Neural progenitor cell (in vitro differentiated cells): Measurements from ENCODE around the gene SPON1. TPM values are rescaled to one million over a fixed set of nuclear protein-coding genes. Genes with fewer than 3 reads are reported as not detected.

Experiments used
- DNase-seq: peaks from one replicate; pipeline ENCODE4 v3.0.0-alpha.2; 2016; ENCODE audit warnings: low spot score
- H2AFZ ChIP-seq: fragments of 200-600 bp; sonication (generic); replicated peaks from 2 replicates; pipeline ENCODE4 v1.6.1; 2016; ENCODE audit warnings: antibody characterized with exemption
- H3F3A ChIP-seq: fragments of 200-600 bp; sonication (generic); 2 replicates; pipeline ENCODE4 v1.6.1; 2016; ENCODE audit warnings: antibody characterized with exemption, low read depth
- H3K27ac ChIP-seq: fragments of 200-600 bp; sonication (generic); 2 replicates; pipeline ENCODE4 v1.5.1; 2016; ENCODE audit warnings: mild to moderate bottlenecking
- H3K27me3 ChIP-seq: fragments of 200-600 bp; sonication (generic); 2 replicates; pipeline ENCODE4 v1.6.1; 2016; ENCODE audit warnings: mild to moderate bottlenecking, moderate library complexity
- H3K36me3 ChIP-seq: fragments of 200-600 bp; sonication (generic); 2 replicates; pipeline ENCODE4 v1.5.1; 2016
- H3K4me1 ChIP-seq: fragments of 200-600 bp; sonication (generic); 2 replicates; pipeline ENCODE4 v1.6.1; 2016; ENCODE audit warnings: mixed run types
- H3K4me2 ChIP-seq: fragments of 200-600 bp; sonication (generic); 2 replicates; pipeline ENCODE4 v1.6.1; 2016
- H3K4me3 ChIP-seq: fragments of 200-600 bp; sonication (generic); 2 replicates; pipeline ENCODE4 v1.5.1; 2016
- H3K79me2 ChIP-seq: fragments of 200-600 bp; sonication (generic); 2 replicates; pipeline ENCODE4 v1.6.1; 2016; ENCODE audit warnings: low read depth
- H3K9ac ChIP-seq: fragments of 200-600 bp; sonication (generic); 2 replicates; pipeline ENCODE4 v1.6.1; 2016
- H3K9me3 ChIP-seq: fragments of 200-600 bp; sonication (generic); 2 replicates; pipeline ENCODE4 v1.5.1; 2016; ENCODE audit warnings: low read depth
- H4K20me1 ChIP-seq: fragments of 200-600 bp; sonication (generic); 2 replicates; pipeline ENCODE4 v1.6.1; 2016; ENCODE audit warnings: low read depth
- H3K27ac Mint-ChIP-seq: 3 replicates; pipeline ENCODE4 v1.8.0; 2021; ENCODE audit warnings: mixed read lengths
- H3K27me3 Mint-ChIP-seq: 2 replicates; pipeline ENCODE4 v1.8.0; 2022; ENCODE audit warnings: low read depth, mild to moderate bottlenecking, inconsistent platforms, moderate library complexity, mixed read lengths; ENCODE audit not compliant: insufficient read depth
- H3K36me3 Mint-ChIP-seq: 3 replicates; pipeline ENCODE4 v1.8.0; 2021; ENCODE audit warnings: mixed read lengths
- H3K4me1 Mint-ChIP-seq: 3 replicates; pipeline ENCODE4 v1.8.0; 2021; ENCODE audit warnings: mixed read lengths
- H3K4me3 Mint-ChIP-seq: 3 replicates; pipeline ENCODE4 v1.8.0; 2021; ENCODE audit warnings: mild to moderate bottlenecking, moderate library complexity, mixed read lengths
- H3K9me3 Mint-ChIP-seq: 3 replicates; pipeline ENCODE4 v1.8.0; 2020; ENCODE audit warnings: mixed read lengths
- CTCF ChIP-seq: fragments of 200-600 bp; sonication (generic); IDR thresholded peaks from 2 replicates; pipeline ENCODE4 v1.5.1; 2017; ENCODE audit warnings: antibody characterized with exemption, mild to moderate bottlenecking
- EZH2 ChIP-seq: fragments of 200-600 bp; sonication (generic); IDR thresholded peaks from 2 replicates; pipeline ENCODE4 v1.6.1; 2017; ENCODE audit warnings: antibody characterized with exemption, mild to moderate bottlenecking, moderate library complexity
- EZH2phosphoT487 ChIP-seq: fragments of 200-600 bp; sonication (generic); IDR thresholded peaks from 2 replicates; pipeline ENCODE4 v1.6.1; 2017; ENCODE audit warnings: antibody characterized with exemption
- total RNA-seq: library from RNA; depleted of rRNA; stranded (reverse); fragments of >200 nt; gene quantifications from 2 replicates; pipeline ENCODE4 v1.2.3, GENCODE V29; 2015; ENCODE audit warnings: low replicate concordance

The SPON1 gene
- total RNA-seq, 1 donor from 2014 or later, result 35.4 TPM

DNA sequence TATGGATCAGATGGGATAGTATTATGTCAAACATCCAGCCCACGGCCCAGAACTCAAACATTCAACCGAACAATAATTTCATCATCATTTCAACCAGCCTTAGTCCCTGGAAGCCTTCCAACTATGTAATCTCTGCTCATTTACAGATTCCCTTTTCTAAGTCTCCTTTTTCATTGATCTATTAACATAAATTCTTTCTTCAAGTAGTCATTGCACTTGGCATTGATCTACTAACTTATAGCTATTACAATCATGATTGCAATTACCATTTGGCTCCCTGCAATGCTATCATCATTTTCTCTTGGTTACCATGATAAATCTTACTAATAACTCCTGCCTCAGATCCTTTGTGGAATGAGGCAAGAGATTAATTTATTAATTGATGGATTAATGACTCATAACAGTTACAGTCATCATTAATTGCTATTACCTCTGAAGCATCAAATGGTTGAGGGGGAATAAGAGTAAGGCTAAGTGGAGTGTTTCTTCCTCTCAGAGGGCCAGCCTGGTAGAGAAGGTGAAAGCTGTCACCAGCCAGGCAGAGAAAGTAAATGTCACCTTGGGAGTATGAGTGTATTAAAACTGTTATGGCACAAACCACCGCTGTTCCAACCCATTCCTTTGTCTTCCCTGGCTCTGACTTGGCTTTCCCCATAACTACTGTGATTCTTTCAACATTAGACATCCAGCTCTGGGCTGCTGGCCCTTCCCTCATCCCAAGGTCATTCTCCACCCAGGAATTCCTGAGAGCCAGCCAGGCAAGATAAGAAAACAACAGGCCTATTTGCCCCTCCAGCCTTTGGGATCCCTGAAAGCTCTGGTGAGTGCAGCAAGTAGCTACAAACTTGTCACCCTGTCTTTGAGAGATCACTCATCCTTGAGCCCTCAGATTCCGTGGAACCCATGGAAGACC lies 221.8 kb downstream of the SPON1 start:
- Histone ChIP-seq H3K27me3 (no peaks in the 10 kb centered on the region), H3K27ac (no peak overlapping the region), H3F3A (no peaks in the 10 kb centered on the region), H3K4me3 (no peak overlapping the region), H4K20me1 (no peaks in the 10 kb centered on the region), H3K9me3 (no peaks in the 10 kb centered on the region), H2AFZ (no peak overlapping the region), H3K9ac (no peak overlapping the region), H3K4me1 (no peaks in the 10 kb centered on the region), H3K4me2 (no peak overlapping the region), H3K79me2 (no peaks in the 10 kb centered on the region), H3K36me3 (no peaks in the 10 kb centered on the region)
- DNase-seq, result no peak
- TF ChIP-seq EZH2 (no peak), EZH2phosphoT487 (no peak), CTCF (no peak)
- H3K27ac Mint-ChIP-seq, result no peak overlapping the region
- no peak overlapping the region for H3K4me3 Mint-ChIP-seq
- H3K4me1 Mint-ChIP-seq, result peaks cover 7% of the 10 kb centered on the region
- no peaks in the 10 kb centered on the region for H3K9me3 Mint-ChIP-seq
- no peaks in the 10 kb centered on the region for H3K36me3 Mint-ChIP-seq
- H3K27me3 Mint-ChIP-seq, result peaks cover 1% of the 10 kb centered on the region

DNA sequence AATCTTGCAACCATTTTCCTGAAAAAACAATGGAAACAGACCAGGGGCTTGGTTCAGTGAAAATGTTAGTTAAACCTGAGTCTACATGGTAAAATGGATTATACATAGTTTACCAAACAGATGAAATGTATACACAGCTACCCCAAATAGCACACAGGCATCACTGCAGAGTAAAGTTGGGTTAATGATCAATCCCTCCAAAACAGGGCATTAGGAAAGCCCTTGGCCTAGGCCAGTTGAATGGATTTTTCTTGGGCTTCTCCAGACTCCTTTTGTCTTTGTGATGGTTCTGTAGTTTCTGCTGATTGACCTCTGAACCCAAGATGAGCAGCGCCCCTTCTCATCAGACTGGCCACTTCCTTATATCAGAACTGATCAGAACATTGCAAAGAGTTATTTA lies 222.9 kb downstream of the SPON1 start:
- no peak for DNase-seq
- no peak for TF ChIP-seq EZH2
- no peak for TF ChIP-seq EZH2phosphoT487
- no peak for TF ChIP-seq CTCF
- H3K9me3 ChIP-seq, result no peaks in the 10 kb centered on the region
- Mint-ChIP-seq H3K4me3 (no peak overlapping the region), H3K9me3 (no peaks in the 10 kb centered on the region), H3K4me1 (peaks cover 3% of the 10 kb centered on the region), H3K27ac (no peak overlapping the region), H3K36me3 (no peaks in the 10 kb centered on the region), H3K27me3 (no peaks in the 10 kb centered on the region)
- no peak overlapping the region for H3K27ac ChIP-seq
- no peak overlapping the region for H3K4me3 ChIP-seq
- H3F3A ChIP-seq, result no peaks in the 10 kb centered on the region
- H3K4me2 ChIP-seq, result no peak overlapping the region
- H4K20me1 ChIP-seq, result no peaks in the 10 kb centered on the region
- H3K27me3 ChIP-seq, result no peaks in the 10 kb centered on the region
- H3K9ac ChIP-seq, result no peak overlapping the region
- H3K4me1 ChIP-seq, result no peaks in the 10 kb centered on the region
- no peaks in the 10 kb centered on the region for H3K79me2 ChIP-seq
- no peaks in the 10 kb centered on the region for H3K36me3 ChIP-seq
- no peak overlapping the region for H2AFZ ChIP-seq

GRCh38 chr11:14186046-14186775 lies 223.7 kb downstream of the SPON1 start:
- no peaks in the 10 kb centered on the region for H3F3A ChIP-seq
- Mint-ChIP-seq H3K4me1 (peaks cover 3% of the 10 kb centered on the region), H3K27me3 (no peaks in the 10 kb centered on the region), H3K27ac (no peak overlapping the region), H3K9me3 (no peaks in the 10 kb centered on the region), H3K36me3 (no peaks in the 10 kb centered on the region), H3K4me3 (no peak overlapping the region)
- no peaks in the 10 kb centered on the region for H3K9me3 ChIP-seq
- no peak overlapping the region for H2AFZ ChIP-seq
- no peak overlapping the region for H3K9ac ChIP-seq
- no peak overlapping the region for H3K4me2 ChIP-seq
- H3K27ac ChIP-seq, result no peak overlapping the region
- DNase-seq, result peak; percentile 6
- H4K20me1 ChIP-seq, result no peaks in the 10 kb centered on the region
- no peaks in the 10 kb centered on the region for H3K27me3 ChIP-seq
- no peak overlapping the region for H3K4me3 ChIP-seq
- H3K4me1 ChIP-seq, result no peaks in the 10 kb centered on the region
- no peaks in the 10 kb centered on the region for H3K36me3 ChIP-seq
- H3K79me2 ChIP-seq, result no peaks in the 10 kb centered on the region
- TF ChIP-seq CTCF, result no peak
- no peak for TF ChIP-seq EZH2
- no peak for TF ChIP-seq EZH2phosphoT487
